BE2C (cell line): ENCODE measurements around the gene AUTS2.
A peak's percentile ranks its signal among the peaks of the same experiment; 100 is the strongest.

Source experiments
- DNase-seq: peaks from one replicate; pipeline ENCODE4 v3.0.0-alpha.2; 2020
- H3K27me3 ChIP-seq: fragments of 250-450 bp; sonication (Bioruptor Pico); 2 replicates; pipeline ENCODE4 v1.5.1; 2020; ENCODE audit warnings: mild to moderate bottlenecking
- H3K36me3 ChIP-seq: fragments of 250-450 bp; sonication (Bioruptor Pico); 2 replicates; pipeline ENCODE4 v1.5.1; 2020; ENCODE audit warnings: mild to moderate bottlenecking
- H3K4me1 ChIP-seq: fragments of 250-450 bp; sonication (Bioruptor Pico); 2 replicates; pipeline ENCODE4 v1.5.1; 2020
- H3K4me3 ChIP-seq: 2 replicates; pipeline ENCODE4 v1.5.1; 2011; ENCODE audit warnings: low read depth, low read length
- H3K9me3 ChIP-seq: fragments of 250-450 bp; sonication (Bioruptor Pico); 2 replicates; pipeline ENCODE4 v1.5.1; 2020
- TF ChIP-seq, protein P1 (sequence below): IDR thresholded peaks from 2 replicates; pipeline ENCODE4 v1.5.1; 2012; ENCODE audit warnings: mild to moderate bottlenecking, low read depth, low read length

The AUTS2 gene

DNA sequence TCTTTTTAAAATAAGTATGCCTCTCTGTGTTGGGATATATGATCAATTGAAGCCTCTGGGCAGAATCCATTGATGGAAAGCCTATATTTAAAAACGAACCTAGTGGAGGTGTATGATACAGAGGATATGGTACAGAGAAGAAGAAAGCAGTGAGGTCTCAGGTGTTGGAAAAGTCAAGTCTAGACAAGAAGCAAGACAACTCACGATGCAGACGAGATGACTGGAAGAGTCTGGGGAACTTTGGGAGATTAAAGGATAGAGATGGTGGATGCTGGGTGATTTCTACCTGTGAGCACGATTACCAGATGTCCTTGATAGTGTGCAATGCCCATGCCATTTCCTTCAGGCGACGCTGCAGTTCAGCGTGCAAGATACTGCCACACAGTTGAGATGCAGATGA is 1009.0 kb downstream of the AUTS2 start:
- Histone ChIP-seq H3K4me3 (no peak overlapping the region), H3K4me1 (no peaks in the 10 kb centered on the region), H3K27me3 (no peaks in the 10 kb centered on the region), H3K9me3 (no peaks in the 10 kb centered on the region), H3K36me3 (no peaks in the 10 kb centered on the region)
- DNase-seq = no peak
- TF ChIP-seq, protein P1, sequence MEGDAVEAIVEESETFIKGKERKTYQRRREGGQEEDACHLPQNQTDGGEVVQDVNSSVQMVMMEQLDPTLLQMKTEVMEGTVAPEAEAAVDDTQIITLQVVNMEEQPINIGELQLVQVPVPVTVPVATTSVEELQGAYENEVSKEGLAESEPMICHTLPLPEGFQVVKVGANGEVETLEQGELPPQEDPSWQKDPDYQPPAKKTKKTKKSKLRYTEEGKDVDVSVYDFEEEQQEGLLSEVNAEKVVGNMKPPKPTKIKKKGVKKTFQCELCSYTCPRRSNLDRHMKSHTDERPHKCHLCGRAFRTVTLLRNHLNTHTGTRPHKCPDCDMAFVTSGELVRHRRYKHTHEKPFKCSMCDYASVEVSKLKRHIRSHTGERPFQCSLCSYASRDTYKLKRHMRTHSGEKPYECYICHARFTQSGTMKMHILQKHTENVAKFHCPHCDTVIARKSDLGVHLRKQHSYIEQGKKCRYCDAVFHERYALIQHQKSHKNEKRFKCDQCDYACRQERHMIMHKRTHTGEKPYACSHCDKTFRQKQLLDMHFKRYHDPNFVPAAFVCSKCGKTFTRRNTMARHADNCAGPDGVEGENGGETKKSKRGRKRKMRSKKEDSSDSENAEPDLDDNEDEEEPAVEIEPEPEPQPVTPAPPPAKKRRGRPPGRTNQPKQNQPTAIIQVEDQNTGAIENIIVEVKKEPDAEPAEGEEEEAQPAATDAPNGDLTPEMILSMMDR = no peak

DNA sequence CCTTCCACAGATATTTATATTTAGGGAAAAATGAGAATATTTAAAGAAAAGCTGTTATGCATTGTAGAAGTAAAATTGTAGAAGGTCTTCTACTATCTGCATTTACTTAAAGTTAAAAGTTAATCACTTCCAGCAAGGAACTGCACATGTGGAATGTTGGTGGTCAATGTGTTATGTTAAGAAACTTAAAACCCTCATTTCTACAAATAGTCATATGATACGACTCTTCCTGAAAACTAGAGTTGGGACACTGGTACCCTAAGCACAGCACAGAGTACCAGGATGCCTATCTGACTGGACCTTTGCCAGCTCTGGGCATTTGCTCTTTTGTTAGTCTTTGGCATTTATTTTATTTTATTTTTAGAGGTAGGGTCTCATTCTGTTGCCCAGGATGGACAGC is 1009.5 kb downstream of the AUTS2 start:
- H3K27me3 ChIP-seq = no peaks in the 10 kb centered on the region
- no peak for DNase-seq
- no peak overlapping the region for H3K4me3 ChIP-seq
- TF ChIP-seq, protein P1 = no peak
- H3K4me1 ChIP-seq = no peaks in the 10 kb centered on the region; the same call in 1 of the 2 replicates
- no peaks in the 10 kb centered on the region for H3K36me3 ChIP-seq
- H3K9me3 ChIP-seq = no peaks in the 10 kb centered on the region

DNA sequence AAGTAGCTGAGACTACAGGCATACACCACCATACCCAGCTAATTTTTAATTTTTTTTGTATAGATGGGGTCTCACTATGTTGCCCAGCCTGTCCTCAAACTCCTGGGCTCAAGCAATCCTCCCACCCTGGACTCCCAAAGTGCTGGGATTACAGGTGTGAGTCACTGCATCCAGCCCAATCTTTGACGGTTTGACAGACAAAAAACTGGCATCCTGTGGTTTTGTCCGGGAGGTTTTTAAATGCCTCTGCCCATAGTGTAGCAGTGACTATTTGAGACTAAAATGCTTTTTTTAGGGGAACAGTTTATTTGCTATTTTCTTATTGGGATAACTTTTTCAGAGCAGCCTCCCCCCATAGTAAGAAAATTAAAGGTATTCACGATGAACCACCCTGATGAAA is 1010.0 kb downstream of the AUTS2 start:
- Histone ChIP-seq H3K4me3 (no peak overlapping the region), H3K4me1 (peaks cover 1% of the 10 kb centered on the region; the same call in 1 of the 2 replicates), H3K36me3 (no peaks in the 10 kb centered on the region), H3K27me3 (no peaks in the 10 kb centered on the region), H3K9me3 (no peaks in the 10 kb centered on the region)
- TF ChIP-seq, protein P1 = no peak
- no peak for DNase-seq

DNA sequence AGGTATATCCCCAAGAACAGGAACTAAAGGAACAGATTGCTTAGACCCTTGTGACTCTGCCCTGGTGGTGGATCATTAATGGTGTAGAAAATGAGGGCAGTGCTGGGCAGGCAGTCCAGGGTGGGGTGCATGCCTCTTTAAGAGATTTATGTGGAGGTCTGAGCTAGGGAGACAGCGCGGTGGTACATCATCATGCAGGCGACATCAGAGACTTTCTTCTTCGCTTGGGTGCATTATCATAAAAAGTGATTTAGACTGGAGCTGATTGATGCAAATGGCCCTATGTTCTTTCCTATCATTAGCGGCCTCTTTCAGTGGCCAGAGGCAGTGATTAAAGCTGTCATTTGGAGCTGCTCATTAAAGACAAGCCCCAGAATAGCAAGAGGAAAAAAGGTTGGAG is 1014.5 kb downstream of the AUTS2 start:
- Histone ChIP-seq H3K36me3 (no peaks in the 10 kb centered on the region), H3K4me1 (peaks cover 12% of the 10 kb centered on the region), H3K9me3 (no peaks in the 10 kb centered on the region), H3K27me3 (no peaks in the 10 kb centered on the region), H3K4me3 (no peak overlapping the region)
- no peak for DNase-seq
- TF ChIP-seq, protein P1 = no peak

DNA sequence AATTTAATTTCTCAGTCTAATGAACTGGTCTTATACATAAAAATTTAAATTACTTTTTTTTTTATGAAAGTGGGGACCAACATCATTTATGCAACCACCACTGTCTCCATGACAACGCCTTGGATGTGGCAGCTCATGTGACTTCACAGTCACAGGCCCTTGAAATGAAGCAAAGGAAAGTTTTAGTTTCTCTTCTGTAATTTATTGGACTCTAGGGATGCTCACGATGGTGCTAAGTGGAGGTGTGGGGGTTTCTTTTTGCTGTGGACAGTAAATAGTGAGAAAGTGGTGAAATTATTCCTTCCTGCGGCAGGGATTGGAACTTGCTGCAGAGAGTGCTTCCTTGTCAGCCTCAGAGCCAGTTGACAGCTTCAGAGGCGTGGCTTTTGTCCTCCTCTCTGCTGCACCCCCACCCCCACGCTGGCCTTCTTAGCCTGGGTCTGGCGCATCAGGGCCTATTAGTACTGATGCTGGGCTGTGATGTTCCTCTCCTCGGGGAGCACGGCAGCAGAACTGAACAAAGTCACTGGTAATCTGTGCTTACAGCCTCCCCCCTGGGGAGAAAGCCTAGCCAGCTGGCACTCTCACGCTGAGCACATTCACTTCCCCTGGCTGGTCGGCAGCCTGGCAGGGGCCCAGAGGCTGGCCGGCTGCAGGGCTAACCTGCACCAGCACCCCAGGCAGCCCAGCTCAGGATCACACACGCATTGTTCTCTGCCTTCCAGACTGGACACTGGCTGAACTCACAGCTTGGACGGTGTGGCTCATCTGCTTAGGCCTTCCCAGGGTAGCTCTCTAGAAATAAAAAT is 1016.2 kb downstream of the AUTS2 start:
- no peaks in the 10 kb centered on the region for H3K36me3 ChIP-seq
- H3K27me3 ChIP-seq = no peaks in the 10 kb centered on the region
- TF ChIP-seq, protein P1 = no peak
- DNase-seq = peak; percentile 98
- peaks cover 23% of the 10 kb centered on the region for H3K4me1 ChIP-seq
- peak overlapping the region; percentile 21; the same call in 1 of the 2 replicates for H3K4me3 ChIP-seq
- no peaks in the 10 kb centered on the region for H3K9me3 ChIP-seq

DNA sequence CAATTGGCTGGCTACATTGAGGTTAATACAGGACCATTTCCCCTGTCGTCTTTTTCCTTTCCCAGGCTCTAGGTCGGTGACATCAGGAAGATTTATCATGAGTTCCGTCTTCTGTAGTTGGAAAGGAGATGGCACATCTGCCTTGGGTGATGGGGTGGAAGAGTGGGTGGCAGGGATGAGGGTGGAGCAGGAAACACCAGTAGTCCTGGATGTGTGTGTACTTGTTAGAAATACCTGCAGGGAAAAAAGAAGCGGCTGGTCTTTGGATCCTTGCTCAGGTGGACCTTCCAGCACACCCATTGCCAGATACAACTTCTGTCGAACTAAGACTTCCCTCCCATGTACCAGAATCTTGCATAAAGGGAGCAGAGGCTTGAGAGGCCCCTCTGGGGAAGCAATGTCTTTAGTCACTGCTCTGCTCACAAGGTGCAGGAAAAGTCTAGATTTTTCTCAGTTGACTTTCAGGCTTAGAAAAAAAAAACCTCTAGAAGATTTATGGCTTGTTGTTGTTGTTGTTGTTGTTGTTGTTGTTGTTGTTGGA is 1016.9 kb downstream of the AUTS2 start:
- H3K4me3 ChIP-seq = peak overlapping the region; percentile 21; the same call in 1 of the 2 replicates
- no peaks in the 10 kb centered on the region for H3K9me3 ChIP-seq
- DNase-seq = no peak
- H3K4me1 ChIP-seq = peaks cover 23% of the 10 kb centered on the region
- H3K36me3 ChIP-seq = no peaks in the 10 kb centered on the region
- TF ChIP-seq, protein P1 = no peak
- no peaks in the 10 kb centered on the region for H3K27me3 ChIP-seq
